ENCODE data around the gene FZR1.

DNA sequence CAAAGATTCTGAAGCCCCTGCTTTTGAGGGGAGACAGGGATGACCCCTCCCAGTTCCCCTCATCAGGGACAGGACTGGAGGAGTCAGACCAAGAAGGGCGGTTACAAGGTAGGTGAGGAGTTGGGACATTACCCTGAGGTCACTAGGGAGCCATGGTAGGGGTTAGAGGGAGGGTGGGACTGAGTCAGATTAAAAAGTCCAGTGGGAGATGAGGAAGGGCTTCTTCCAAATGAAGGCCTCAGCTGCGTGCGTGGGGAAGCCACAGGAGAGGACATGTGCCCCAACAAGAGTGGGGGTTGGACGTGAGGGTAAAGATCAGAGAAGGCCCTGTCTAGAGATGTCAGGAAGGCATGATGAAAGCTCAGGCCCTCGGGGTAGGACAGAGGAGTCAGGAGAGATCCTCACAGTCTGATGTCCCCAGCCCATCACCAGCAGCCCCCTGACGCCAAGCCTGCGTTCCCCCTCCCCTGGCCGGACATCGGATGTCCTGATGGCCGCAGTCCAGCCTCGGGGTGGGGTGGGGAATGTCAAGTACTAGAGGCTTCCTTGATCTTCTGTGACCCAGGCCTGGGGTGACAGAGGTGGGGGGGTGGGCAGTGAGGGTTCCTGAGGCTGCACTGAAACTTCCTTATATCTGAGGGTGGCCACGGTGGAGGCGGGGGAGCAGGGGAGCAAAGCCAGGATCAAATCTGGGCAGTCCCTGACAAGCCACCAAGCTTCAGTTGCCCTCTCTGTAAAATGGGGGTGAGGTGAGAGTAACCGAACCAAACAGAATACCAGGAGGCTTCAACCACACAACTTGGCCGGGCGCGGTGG lies 57.8 kb downstream of the FZR1 start:
- TF ChIP-seq, protein P1, sequence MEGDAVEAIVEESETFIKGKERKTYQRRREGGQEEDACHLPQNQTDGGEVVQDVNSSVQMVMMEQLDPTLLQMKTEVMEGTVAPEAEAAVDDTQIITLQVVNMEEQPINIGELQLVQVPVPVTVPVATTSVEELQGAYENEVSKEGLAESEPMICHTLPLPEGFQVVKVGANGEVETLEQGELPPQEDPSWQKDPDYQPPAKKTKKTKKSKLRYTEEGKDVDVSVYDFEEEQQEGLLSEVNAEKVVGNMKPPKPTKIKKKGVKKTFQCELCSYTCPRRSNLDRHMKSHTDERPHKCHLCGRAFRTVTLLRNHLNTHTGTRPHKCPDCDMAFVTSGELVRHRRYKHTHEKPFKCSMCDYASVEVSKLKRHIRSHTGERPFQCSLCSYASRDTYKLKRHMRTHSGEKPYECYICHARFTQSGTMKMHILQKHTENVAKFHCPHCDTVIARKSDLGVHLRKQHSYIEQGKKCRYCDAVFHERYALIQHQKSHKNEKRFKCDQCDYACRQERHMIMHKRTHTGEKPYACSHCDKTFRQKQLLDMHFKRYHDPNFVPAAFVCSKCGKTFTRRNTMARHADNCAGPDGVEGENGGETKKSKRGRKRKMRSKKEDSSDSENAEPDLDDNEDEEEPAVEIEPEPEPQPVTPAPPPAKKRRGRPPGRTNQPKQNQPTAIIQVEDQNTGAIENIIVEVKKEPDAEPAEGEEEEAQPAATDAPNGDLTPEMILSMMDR (IDR thresholded peaks at IDR 0.05) = no peak
- TF ChIP-seq POLR2A (IDR thresholded peaks at IDR 0.05) = no peak

All from testis (tissue), 2 donors.